Medulla oblongata (tissue), 1 donor: ENCODE results near the gene MYO7B.

Experiments used
- DNase-seq: peaks from one replicate; pipeline ENCODE4 v3.0.0-alpha.2; 2015; ENCODE audit errors: extremely low spot score

MYO7B gene

GRCh38 chr2:127661072-127661649 is 125.7 kb downstream of the MYO7B start:
- peak; percentile 75 for DNase-seq

GRCh38 chr2:127661949-127662510 is 126.5 kb downstream of the MYO7B start:
- DNase-seq, result no peak

DNA sequence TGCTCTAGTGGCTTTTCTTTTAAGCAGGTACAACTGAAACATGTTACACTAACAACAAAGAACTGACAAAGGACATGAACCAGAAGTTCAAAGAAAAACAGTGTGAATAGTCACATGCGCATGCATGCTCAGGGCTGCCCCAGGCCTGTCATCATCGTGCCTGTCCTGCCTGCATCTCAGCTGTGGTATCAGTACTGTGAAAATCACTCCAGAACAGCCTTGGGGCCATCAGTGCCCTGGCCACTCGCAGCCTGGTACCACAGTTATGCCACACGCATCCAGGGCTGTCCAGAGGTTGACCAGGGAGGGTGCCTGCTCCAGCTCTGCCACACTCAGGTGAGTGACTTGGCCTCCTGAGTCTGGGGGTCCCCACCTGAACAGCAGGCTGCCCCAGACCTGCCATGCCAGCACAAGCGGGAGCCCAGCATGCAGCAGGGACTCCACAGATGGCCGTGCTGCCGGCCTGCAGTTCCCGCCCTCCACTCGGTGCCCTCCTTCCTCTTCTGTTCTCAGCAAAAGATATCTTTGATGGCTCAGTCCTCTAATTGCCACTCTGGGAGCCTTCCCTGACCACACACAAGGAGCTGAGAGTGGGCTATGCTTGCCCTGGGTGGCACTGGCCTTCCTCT is 127.6 kb downstream of the MYO7B start:
- DNase-seq, result no peak

- DNase-seq, result no peak
These were observed 128.1 kb downstream of the MYO7B start for GRCh38 chr2:127663566-127664064.

GRCh38 chr2:127664065-127664894 is 128.8 kb downstream of the MYO7B start:
- DNase-seq, result no peak

- no peak for DNase-seq
These were observed 129.4 kb downstream of the MYO7B start for GRCh38 chr2:127664895-127665225.

- no peak for DNase-seq
These were observed 129.9 kb downstream of the MYO7B start for GRCh38 chr2:127665267-127665893.

DNA sequence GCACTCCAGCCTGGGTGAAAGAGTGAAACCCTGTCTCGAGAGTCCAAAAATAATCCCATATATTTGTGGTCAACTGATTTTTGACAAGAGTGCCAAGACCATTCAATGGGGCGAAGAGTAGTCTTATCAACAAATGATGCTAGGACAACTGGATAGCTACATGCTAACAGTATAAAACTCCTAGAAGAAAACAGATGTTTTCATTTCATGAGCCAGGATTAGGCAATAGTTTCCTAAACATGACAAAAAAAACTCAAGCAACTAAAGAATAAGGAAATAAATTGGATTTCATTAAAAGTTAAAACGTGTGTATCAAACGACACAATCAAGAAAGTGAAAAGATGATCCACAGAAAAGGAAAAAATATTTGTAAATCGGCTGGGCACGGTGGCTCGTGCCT is 133.6 kb downstream of the MYO7B start:
- DNase-seq, result no peak

DNA sequence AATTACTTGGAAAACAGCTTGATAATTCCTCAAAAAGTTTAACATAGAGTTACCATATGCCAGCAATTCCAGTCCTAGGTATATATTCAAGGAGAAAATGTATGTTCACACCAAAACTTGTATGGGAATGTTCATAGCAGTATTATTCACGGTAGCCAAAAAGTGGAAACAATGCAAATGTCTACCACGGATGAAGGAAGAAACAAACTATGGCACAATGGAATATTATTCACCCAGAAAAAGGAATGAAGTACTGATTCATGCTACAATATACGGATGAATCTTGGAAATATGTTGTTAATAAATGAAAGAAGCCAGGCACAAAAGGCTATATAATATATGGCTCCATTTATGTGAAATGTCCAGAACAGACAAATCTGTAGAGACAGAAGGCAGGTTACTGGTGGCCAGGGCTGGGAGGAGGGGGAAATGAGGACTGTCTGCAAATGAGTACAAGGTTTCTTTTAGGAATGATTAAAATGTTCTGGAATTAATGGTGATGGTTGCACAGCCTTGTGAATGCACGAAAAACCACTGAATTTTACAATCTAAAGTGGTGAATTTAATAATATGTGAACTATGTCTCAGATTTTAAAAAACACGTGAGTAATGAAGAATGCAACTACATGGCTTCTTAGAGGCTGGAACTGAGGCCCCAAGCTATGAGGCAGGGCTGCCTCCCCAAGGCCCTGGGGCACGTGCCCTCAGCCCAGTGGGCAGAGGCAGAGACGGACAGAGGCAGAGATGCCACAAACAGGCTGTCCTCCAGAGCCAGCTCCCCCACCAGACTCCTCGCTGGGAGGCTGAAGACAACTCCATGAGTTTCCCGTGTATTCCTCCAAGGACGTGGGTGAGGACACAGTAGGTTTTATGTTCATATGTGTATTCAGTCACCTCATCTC is 134.8 kb downstream of the MYO7B start:
- DNase-seq, result no peak

GRCh38 chr2:127670957-127671290 is 135.4 kb downstream of the MYO7B start:
- DNase-seq, result no peak

DNA sequence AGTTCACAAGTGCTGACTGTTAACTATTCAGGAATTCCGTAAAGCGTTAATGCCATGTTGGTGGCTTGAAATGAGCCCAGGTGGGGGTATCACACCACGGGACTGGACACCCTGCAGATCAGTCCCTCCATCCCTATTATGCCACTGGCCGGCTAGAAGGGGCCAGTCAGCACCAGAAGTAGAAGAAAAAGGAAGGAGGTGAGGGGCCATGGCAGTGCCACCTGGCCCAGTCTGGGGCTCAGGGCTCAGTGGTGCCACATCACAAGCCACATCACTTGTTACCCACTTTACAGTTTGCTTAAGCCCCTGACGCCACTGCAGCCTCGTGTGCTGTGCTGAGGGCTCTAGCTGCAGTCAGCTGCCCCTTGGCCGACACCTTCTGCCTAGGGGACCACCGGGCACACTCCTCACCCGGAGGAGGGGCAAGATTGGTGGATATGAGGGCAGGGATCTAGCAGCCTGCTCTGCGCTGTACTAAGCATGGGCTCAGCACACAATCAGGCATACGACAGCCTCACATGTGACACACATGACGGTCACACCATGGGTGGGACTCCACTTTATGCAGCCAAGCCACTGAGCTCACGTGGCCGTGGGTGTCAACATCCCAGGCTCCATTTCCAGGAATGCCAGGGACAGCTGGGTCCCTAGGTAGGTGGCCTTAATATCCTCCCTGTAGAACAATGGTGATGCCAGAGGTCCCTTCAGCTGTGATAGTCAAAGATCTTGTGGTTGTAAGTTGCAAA is 136.2 kb downstream of the MYO7B start:
- DNase-seq, result no peak

- no peak for DNase-seq
These were observed 137.1 kb downstream of the MYO7B start for GRCh38 chr2:127672341-127673224.

- no peak for DNase-seq
These were observed 138.0 kb downstream of the MYO7B start for GRCh38 chr2:127673291-127674069.

- no peak for DNase-seq
These were observed 139.0 kb downstream of the MYO7B start for GRCh38 chr2:127674241-127675209.

DNA sequence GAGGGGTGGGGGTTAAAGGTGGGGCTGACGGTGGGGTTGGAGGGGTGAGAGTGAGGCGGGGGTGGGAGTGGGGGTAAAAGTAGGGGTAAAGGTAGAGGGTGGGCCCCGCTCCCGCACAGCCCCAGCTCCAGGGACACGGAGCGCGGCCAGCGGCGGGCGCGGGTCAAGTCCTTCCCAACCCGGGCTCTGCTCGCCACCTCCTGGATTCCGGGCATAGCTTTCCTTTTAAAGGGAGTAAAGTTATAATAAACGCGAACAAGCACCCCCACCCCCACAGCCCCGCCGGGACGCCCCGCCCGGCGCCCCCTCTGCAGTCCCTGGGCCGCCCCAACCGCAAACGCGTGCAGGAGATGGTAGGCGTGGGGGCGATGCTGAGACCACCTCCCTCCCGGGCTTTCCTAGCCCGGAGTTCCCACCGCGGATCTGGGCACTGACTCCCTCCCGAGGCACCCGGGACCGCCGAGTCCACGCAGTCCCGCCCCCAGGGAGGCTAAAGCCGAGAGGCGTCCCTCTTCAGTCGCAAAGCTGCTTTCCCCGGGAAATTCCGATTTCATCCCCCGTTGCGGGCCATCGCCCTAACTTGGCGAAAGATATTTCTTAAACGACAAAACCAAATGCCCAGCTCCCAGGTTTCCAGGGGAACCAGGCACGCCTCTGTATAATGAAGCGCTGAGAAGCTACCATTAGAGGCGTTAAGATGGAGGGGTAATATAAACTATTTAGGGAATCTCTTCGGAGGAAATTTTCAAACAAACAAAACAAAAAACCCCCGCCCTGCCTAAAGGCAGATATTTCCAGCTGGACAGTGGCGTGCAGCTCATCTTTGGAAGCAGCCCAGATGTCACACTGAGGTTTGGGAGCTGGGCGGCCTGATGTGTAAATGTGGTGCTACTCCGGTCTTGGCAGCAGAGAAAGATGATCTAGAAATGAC is 140.1 kb downstream of the MYO7B start, which contains the start of gene LIMS2:
Gene LIMS2 (minus strand): TSS at position 200 of the 931 bp plus-strand sequence. CDS start 506 bp downstream, outside the sequence.
- no peak for DNase-seq

DNA sequence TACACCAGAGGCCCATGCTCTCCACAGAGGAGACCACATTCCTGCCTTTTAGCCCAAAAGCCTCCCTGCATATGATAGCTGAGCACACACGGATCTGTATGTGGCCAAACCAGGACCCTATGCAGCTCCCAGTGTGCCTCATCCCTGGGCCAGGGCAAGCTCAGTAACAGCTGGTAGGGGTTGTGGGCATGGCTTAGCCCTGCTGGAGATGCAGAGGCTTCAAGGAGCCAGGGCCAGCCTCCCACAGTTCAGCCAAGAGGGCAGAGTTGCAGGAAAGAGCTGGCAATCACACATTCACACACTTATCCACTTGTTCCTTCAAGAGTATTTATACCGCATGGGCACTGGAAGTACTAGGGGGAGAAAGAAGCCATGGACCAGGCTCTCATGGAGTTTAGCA is 141.4 kb downstream of the MYO7B start:
- DNase-seq, result no peak
